Measurements from ENCODE around the gene SPRTN. TPM values are rescaled to one million over a fixed set of nuclear protein-coding genes. Genes with fewer than 3 reads are reported as not detected.

Gene SPRTN
- total and polyA plus RNA-seq, 2 of the 8 experiments (the other 6 are each of a cell fraction or from before 2014, with no cell fraction given), result 6.6 to 15.1 TPM

DNA sequence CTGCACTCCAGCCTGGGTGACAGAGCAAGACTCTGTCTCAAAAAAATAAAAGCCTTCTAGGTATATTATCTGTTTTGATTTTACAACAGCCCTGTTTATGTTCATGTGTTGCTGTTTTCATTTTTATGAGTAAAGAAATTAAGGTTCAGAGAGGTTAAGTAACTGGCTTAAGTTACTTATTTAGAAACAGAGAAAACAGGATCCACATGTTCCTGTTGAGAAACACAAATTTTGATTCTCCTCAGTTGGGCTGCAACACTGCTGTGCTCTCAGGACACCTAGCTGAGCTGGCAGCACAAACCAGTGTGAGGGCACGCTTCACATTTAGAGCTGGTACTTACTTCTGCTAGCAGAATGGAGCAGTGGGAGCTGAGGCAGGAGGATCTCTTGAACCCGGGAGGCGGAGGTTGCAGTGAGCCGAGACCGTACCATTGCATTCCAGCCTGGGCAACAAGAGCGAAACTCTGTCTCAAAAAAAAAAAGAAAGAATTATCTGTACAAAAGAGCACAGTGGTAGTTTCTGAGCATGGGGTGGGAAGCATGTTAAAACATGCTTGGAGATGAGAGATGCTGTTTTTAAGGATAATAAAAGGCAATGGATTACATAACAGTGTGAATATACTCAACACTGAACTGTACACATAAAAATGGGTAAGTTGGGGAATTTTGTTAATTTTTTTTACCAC lies 2.4 kb downstream of the SPRTN start (continued):
- no peak for TF ChIP-seq RAD21 (IDR thresholded peaks at IDR 0.05 in 1 of 2, conservative IDR thresholded peaks at IDR 0.05 in 1 of 2; ENCODE audit: low read depth in 2 of 2, low read length in 2 of 2)
- TF ChIP-seq SP2 (IDR thresholded peaks at IDR 0.05; ENCODE audit: low read length), result no peak
- no peak for TF ChIP-seq HDAC6 (IDR thresholded peaks at IDR 0.05; ENCODE audit: low read depth, low read length)
- no peak for TF ChIP-seq TCF12 (IDR thresholded peaks at IDR 0.05; ENCODE audit: low read depth, low read length)
